ENCODE data around the gene HSFX3. TPM values are rescaled to one million over a fixed set of nuclear protein-coding genes. Genes with fewer than 3 reads are reported as not detected.
A peak's percentile ranks its signal among the peaks of the same experiment; 100 is the strongest.
"Not testable (repeated sequence)": the region's sequence is repeated elsewhere in the genome, so short reads cannot be mapped to it uniquely, and the experiment has no call there.

HSFX3 gene
- total and polyA plus RNA-seq, 2 donors (not counting 1 experiment from before 2014, with no cell fraction given) = not detected

GRCh38 chrX:149504226-149504914 lies 45.4 kb downstream of the HSFX3 start:
- H3K27me3 ChIP-seq (ENCODE audit: control insufficient read depth, insufficient read depth, low read length) = no peaks in the 10 kb centered on the region
- H3K79me2 ChIP-seq (ENCODE audit: control insufficient read depth, insufficient read depth, low read length) = peaks cover 7% of the 10 kb centered on the region
- peaks cover 3% of the 10 kb centered on the region for H3K36me3 ChIP-seq (ENCODE audit: control insufficient read depth, insufficient read depth, low read length)
- H3K4me3 ChIP-seq (replicated peaks in 1 of 4; ENCODE audit: control extremely low read depth in 1 of 4, insufficient read depth in 1 of 4, low read depth in 3 of 4, low read length in 4 of 4) = peak overlapping the region; percentile 54 to 69 (median 63)
- H3K27ac ChIP-seq (ENCODE audit: insufficient read depth, low read length) = peak overlapping the region; percentile 88
- H3K9ac ChIP-seq (ENCODE audit: insufficient read depth, low read length) = peak overlapping the region; percentile 91
- peak overlapping the region; percentile 87 for H3K4me2 ChIP-seq (ENCODE audit: extremely low read depth, insufficient read depth, low read length)
- DNase-seq (ENCODE audit: low read depth in 2 of 2) = no peak
- no peaks in the 10 kb centered on the region for H4K20me1 ChIP-seq (ENCODE audit: control insufficient read depth, extremely low read depth, insufficient read depth, low read length)
- H3K9me3 ChIP-seq (ENCODE audit: control insufficient read depth, insufficient read depth, low read depth, low read length) = no peaks in the 10 kb centered on the region
- H2AFZ ChIP-seq (ENCODE audit: low read length) = no peak overlapping the region
- no peak for TF ChIP-seq EZH2 (IDR thresholded peaks at IDR 0.05; ENCODE audit: low read length, missing control alignments)
- TF ChIP-seq CTCF (conservative IDR thresholded peaks at IDR 0.05 in 1 of 2, IDR thresholded peaks at IDR 0.05 in 1 of 2; ENCODE audit: low read depth in 1 of 2, low read length in 2 of 2) = peak in 1 of 2 donors; percentile 14
- H3K4me1 ChIP-seq (ENCODE audit: control insufficient read depth, extremely low read depth, insufficient read depth, low read length) = peaks cover 3% of the 10 kb centered on the region

- not testable (repeated sequence) for H3K36me3 ChIP-seq (ENCODE audit: control insufficient read depth, insufficient read depth, low read length); H2AFZ ChIP-seq (ENCODE audit: low read length); H3K9me3 ChIP-seq (ENCODE audit: control insufficient read depth, insufficient read depth, low read depth, low read length); H4K20me1 ChIP-seq (ENCODE audit: control insufficient read depth, extremely low read depth, insufficient read depth, low read length); H3K4me2 ChIP-seq (ENCODE audit: extremely low read depth, insufficient read depth, low read length); H3K9ac ChIP-seq (ENCODE audit: insufficient read depth, low read length); H3K27me3 ChIP-seq (ENCODE audit: control insufficient read depth, insufficient read depth, low read length); H3K4me1 ChIP-seq (ENCODE audit: control insufficient read depth, extremely low read depth, insufficient read depth, low read length); H3K79me2 ChIP-seq (ENCODE audit: control insufficient read depth, insufficient read depth, low read length); H3K4me3 ChIP-seq (replicated peaks in 1 of 4; ENCODE audit: control extremely low read depth in 1 of 4, insufficient read depth in 1 of 4, low read depth in 3 of 4, low read length in 4 of 4)
- DNase-seq (ENCODE audit: low read depth in 2 of 2) = peak; percentile 34 to 77
- peak overlapping the region; percentile 88 for H3K27ac ChIP-seq (ENCODE audit: insufficient read depth, low read length)
Measured at GRCh38 chrX:149503446-149503845, 46.3 kb downstream of the HSFX3 start.

- H3K27ac ChIP-seq (ENCODE audit: insufficient read depth, low read length) = peak overlapping the region; percentile 50
- H3K36me3 ChIP-seq (ENCODE audit: control insufficient read depth, insufficient read depth, low read length); H4K20me1 ChIP-seq (ENCODE audit: control insufficient read depth, extremely low read depth, insufficient read depth, low read length); H2AFZ ChIP-seq (ENCODE audit: low read length); H3K4me1 ChIP-seq (ENCODE audit: control insufficient read depth, extremely low read depth, insufficient read depth, low read length); DNase-seq (ENCODE audit: low read depth in 2 of 2); H3K4me2 ChIP-seq (ENCODE audit: extremely low read depth, insufficient read depth, low read length); H3K27me3 ChIP-seq (ENCODE audit: control insufficient read depth, insufficient read depth, low read length); H3K9me3 ChIP-seq (ENCODE audit: control insufficient read depth, insufficient read depth, low read depth, low read length); H3K9ac ChIP-seq (ENCODE audit: insufficient read depth, low read length); H3K79me2 ChIP-seq (ENCODE audit: control insufficient read depth, insufficient read depth, low read length); H3K4me3 ChIP-seq (replicated peaks in 1 of 4; ENCODE audit: control extremely low read depth in 1 of 4, insufficient read depth in 1 of 4, low read depth in 3 of 4, low read length in 4 of 4): not testable (repeated sequence)
Measured at GRCh38 chrX:149502923-149503322, 46.8 kb downstream of the HSFX3 start.

DNA sequence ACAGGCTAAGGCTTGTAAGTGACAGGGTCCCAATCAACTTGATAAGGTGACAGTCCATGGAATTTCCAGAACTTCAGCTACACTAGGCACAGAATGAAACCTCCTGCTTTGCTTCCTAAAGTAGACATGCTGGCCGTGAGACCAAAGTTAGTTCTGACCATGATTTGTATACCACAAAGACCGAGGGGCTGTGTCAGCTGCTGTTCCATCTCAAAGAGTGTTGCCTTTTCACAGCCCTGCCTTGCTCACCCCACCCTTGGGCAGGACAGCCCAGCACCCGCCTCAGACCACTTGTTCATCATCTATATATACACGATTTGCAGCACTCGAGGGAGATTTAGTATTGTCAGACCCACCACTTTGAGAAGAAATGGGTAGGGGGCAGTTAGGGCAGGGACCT lies 50.0 kb downstream of the HSFX3 start:
- H3K79me2 ChIP-seq (ENCODE audit: control insufficient read depth, insufficient read depth, low read length) = peaks cover 7% of the 10 kb centered on the region
- no peak for DNase-seq (ENCODE audit: low read depth in 2 of 2)
- peaks cover 5% of the 10 kb centered on the region for H3K36me3 ChIP-seq (ENCODE audit: control insufficient read depth, insufficient read depth, low read length)
- H3K4me1 ChIP-seq (ENCODE audit: control insufficient read depth, extremely low read depth, insufficient read depth, low read length) = peaks cover 10% of the 10 kb centered on the region
- H3K4me2 ChIP-seq (ENCODE audit: extremely low read depth, insufficient read depth, low read length) = no peak overlapping the region
- no peak overlapping the region for H3K27ac ChIP-seq (ENCODE audit: insufficient read depth, low read length)
- no peaks in the 10 kb centered on the region for H3K9me3 ChIP-seq (ENCODE audit: control insufficient read depth, insufficient read depth, low read depth, low read length)
- no peak for TF ChIP-seq CTCF (conservative IDR thresholded peaks at IDR 0.05 in 1 of 2, IDR thresholded peaks at IDR 0.05 in 1 of 2; ENCODE audit: low read depth in 1 of 2, low read length in 2 of 2)
- H3K9ac ChIP-seq (ENCODE audit: insufficient read depth, low read length) = no peak overlapping the region
- H3K4me3 ChIP-seq (replicated peaks in 1 of 4; ENCODE audit: control extremely low read depth in 1 of 4, insufficient read depth in 1 of 4, low read depth in 3 of 4, low read length in 4 of 4) = no peak overlapping the region
- no peaks in the 10 kb centered on the region for H4K20me1 ChIP-seq (ENCODE audit: control insufficient read depth, extremely low read depth, insufficient read depth, low read length)
- no peak overlapping the region for H2AFZ ChIP-seq (ENCODE audit: low read length)
- no peaks in the 10 kb centered on the region for H3K27me3 ChIP-seq (ENCODE audit: control insufficient read depth, insufficient read depth, low read length)

Measured in fibroblast of lung (primary cell).